NCI-H1417 treated with DMSO at 0.1 percent for 48 hours (cell line): ENCODE results near the gene MAPK8IP1.
"Not testable (repeated sequence)": the region's sequence is repeated elsewhere in the genome, so short reads cannot be mapped to it uniquely, and the experiment has no call there.

Experiments
- DNase-seq: peaks from one replicate; lab custom pipeline; 2025; lab: John Stamatoyannopoulos, UW

MAPK8IP1 gene

GRCh38 chr11:45885274-45885920 lies at the start of gene MAPK8IP1:
Gene MAPK8IP1 (plus strand): TSS chr11:45885651. CDS start chr11:45885821, 170 bp downstream.
- no peak for DNase-seq

GRCh38 chr11:45839204-45839603 lies 46.2 kb upstream of the MAPK8IP1 start:
- DNase-seq = no peak

GRCh38 chr11:45840251-45840650 lies 45.2 kb upstream of the MAPK8IP1 start:
- not testable (repeated sequence) for DNase-seq

- DNase-seq = no peak
Measured at GRCh38 chr11:45843158-45843924, 42.1 kb upstream of the MAPK8IP1 start.

GRCh38 chr11:45844822-45845578 lies 40.5 kb upstream of the MAPK8IP1 start:
- DNase-seq = no peak

- DNase-seq = no peak
Measured at GRCh38 chr11:45846174-45846675, 39.2 kb upstream of the MAPK8IP1 start.

GRCh38 chr11:45846974-45847910 lies 38.2 kb upstream of the MAPK8IP1 start, which contains the start of gene CRY2:
Gene CRY2 (plus strand): TSS chr11:45847475. CDS start chr11:45847491, 16 bp downstream.
- DNase-seq = peak; percentile 82

- no peak for DNase-seq
Measured at GRCh38 chr11:45847911-45848316, 37.5 kb upstream of the MAPK8IP1 start.

- DNase-seq = no peak
Measured at GRCh38 chr11:45848654-45849081, 36.8 kb upstream of the MAPK8IP1 start.

GRCh38 chr11:45850446-45850845 lies 35.0 kb upstream of the MAPK8IP1 start:
- DNase-seq = no peak

- DNase-seq = no peak
Measured at GRCh38 chr11:45851228-45851627, 34.2 kb upstream of the MAPK8IP1 start.

- no peak for DNase-seq
Measured at GRCh38 chr11:45852018-45852711, 33.3 kb upstream of the MAPK8IP1 start.

- no peak for DNase-seq
Measured at GRCh38 chr11:45852712-45853101, 32.7 kb upstream of the MAPK8IP1 start.

GRCh38 chr11:45853332-45854219 lies 31.9 kb upstream of the MAPK8IP1 start:
- no peak for DNase-seq

GRCh38 chr11:45855308-45855707 lies 30.1 kb upstream of the MAPK8IP1 start:
- no peak for DNase-seq

- no peak for DNase-seq
Measured at GRCh38 chr11:45856044-45856468, 29.4 kb upstream of the MAPK8IP1 start.

GRCh38 chr11:45857961-45858474 lies 27.4 kb upstream of the MAPK8IP1 start:
- no peak for DNase-seq

- no peak for DNase-seq
Measured at GRCh38 chr11:45858751-45859398, 26.6 kb upstream of the MAPK8IP1 start.

- DNase-seq = no peak
Measured at GRCh38 chr11:45859661-45860140, 25.8 kb upstream of the MAPK8IP1 start.
